Endometrial microvascular endothelial cells (primary cell): ENCODE results near the gene ADGRD2. TPM values are rescaled to one million over a fixed set of nuclear protein-coding genes. Genes with fewer than 3 reads are reported as not detected.

Source experiments
- in situ Hi-C: cut with HindIII; loops from 2 replicates; pipeline ENCODE4 v1.10.0; 2017; ENCODE audit warnings: low sequenced_read_pairs, low pct_unique_long_range_greater_than_20kb; ENCODE audit errors: inconsistent ontology term
- total RNA-seq: library from RNA; depleted of rRNA; stranded (reverse); fragments of >200 nt; gene quantifications from one replicate; pipeline ENCODE4 v1.2.3, GENCODE V29; 2015; ENCODE audit errors: inconsistent ontology term

The ADGRD2 gene
- total RNA-seq, 1 donor from 2014 or later, result not detected

GRCh38 chr9:124520206-124520596, 70.0 kb downstream of the ADGRD2 start:
- in situ Hi-C loops, result no loop called here

GRCh38 chr9:124521142-124521541, 70.9 kb downstream of the ADGRD2 start:
- in situ Hi-C loops, result no loop called here

GRCh38 chr9:124522121-124523098, 72.2 kb downstream of the ADGRD2 start:
- in situ Hi-C loops, result no loop called here

- in situ Hi-C loops, result no loop called here
Measured at GRCh38 chr9:124526174-124526573, 75.9 kb downstream of the ADGRD2 start.

- in situ Hi-C loops, result no loop called here
Measured at GRCh38 chr9:124527781-124528180, 77.5 kb downstream of the ADGRD2 start.

Other genes with a start within 250 kb of the ADGRD2 start
- gene NEK6, start 192.5 kb upstream of the ADGRD2 start, total RNA-seq, result 40.0 TPM
- gene PSMB7, start 35.0 kb upstream of the ADGRD2 start, total RNA-seq, result 412 TPM
- gene NR5A1, start 56.9 kb downstream of the ADGRD2 start, total RNA-seq, result not detected